ENCODE data around the gene SLC30A5.
"Not testable (repeated sequence)": the region's sequence is repeated elsewhere in the genome, so short reads cannot be mapped to it uniquely, and the experiment has no call there.

Gene SLC30A5

DNA sequence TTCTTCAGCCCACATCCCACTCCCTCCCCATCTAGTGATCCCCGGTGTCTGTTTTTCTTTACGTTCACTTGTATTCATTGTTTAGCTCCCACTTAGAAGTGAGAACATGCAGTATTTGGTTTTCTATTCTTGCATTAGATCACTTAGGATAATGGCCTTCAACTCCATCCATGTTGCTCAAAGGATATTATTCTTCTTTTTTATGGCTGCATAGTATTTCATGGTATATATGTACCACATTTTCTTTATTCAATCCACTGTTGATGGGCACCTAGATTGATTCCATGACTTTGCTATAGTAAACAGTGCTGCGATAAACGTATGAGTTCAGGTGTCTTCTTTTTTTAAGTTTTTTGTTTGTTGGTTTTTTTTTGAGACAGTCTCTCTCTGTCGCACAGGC, 44.0 kb downstream of the SLC30A5 start:
- Histone ChIP-seq H3K9me3 (ENCODE audit: control insufficient read depth, insufficient read depth, low read depth, low read length) (peaks cover 5% of the 10 kb centered on the region; the same call in 1 of the 2 replicates), H3K4me3 (ENCODE audit: low read depth, low read length) (no peak overlapping the region), H3K9ac (ENCODE audit: low read length) (no peak overlapping the region), H3K27me3 (ENCODE audit: control insufficient read depth, insufficient read depth, low read length) (no peaks in the 10 kb centered on the region), H3K27ac (ENCODE audit: low read depth, low read length) (no peak overlapping the region), H3K4me1 (ENCODE audit: control insufficient read depth, insufficient read depth, low read length) (peaks cover 10% of the 10 kb centered on the region; the same call in 1 of the 2 replicates), H3K36me3 (ENCODE audit: control insufficient read depth, insufficient read depth, low read length) (no peaks in the 10 kb centered on the region; the same call in 1 of the 2 replicates)

DNA sequence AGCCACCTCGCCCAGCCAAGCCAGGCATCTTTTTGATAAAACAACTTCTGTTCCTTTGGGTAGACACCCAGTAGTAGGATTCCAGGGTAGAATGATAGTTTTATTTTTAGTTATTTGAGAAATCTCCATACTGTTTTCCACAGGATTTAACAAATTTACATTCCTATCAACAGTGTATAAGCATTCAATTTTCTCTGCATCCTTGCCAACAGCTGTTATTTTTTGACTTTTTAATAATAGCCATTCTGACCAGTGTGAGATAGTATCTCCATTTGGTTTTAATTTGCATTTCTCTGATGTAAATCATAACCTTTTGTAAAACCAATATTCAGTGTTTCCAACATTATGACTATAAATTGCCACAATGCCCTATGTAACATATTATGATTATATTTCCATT, 45.0 kb downstream of the SLC30A5 start:
- Histone ChIP-seq H3K36me3 (ENCODE audit: control insufficient read depth, insufficient read depth, low read length) (no peaks in the 10 kb centered on the region; the same call in 1 of the 2 replicates), H3K9ac (ENCODE audit: low read length) (no peak overlapping the region), H3K4me1 (ENCODE audit: control insufficient read depth, insufficient read depth, low read length) (peaks cover 10% of the 10 kb centered on the region; the same call in 1 of the 2 replicates), H3K27me3 (ENCODE audit: control insufficient read depth, insufficient read depth, low read length) (no peaks in the 10 kb centered on the region), H3K27ac (ENCODE audit: low read depth, low read length) (no peak overlapping the region), H3K4me3 (ENCODE audit: low read depth, low read length) (no peak overlapping the region), H3K9me3 (ENCODE audit: control insufficient read depth, insufficient read depth, low read depth, low read length) (peaks cover 5% of the 10 kb centered on the region; the same call in 1 of the 2 replicates)

DNA sequence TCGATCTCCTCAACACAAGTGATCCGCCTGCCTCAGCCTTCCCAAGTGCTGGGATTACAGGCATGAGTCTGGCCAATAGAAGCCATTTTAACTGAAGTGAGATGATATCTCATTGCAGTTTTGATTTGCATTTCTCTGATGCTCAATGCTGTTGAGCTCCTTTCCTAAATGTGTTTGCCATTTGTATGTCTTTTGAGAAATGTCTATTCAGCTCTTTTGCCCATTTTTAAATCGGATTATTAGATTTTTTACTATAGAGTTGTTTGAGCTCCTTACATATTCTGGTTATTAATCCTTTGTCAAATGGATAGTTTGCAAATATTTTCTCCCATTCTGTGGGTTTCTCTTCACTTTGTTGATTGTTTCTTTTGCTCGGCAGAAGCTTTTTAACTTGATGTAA, 46.4 kb downstream of the SLC30A5 start:
- H3K4me3 ChIP-seq (ENCODE audit: low read depth, low read length); H3K27ac ChIP-seq (ENCODE audit: low read depth, low read length); H3K27me3 ChIP-seq (ENCODE audit: control insufficient read depth, insufficient read depth, low read length); H3K36me3 ChIP-seq (ENCODE audit: control insufficient read depth, insufficient read depth, low read length); H3K9ac ChIP-seq (ENCODE audit: low read length); H3K9me3 ChIP-seq (ENCODE audit: control insufficient read depth, insufficient read depth, low read depth, low read length): not testable (repeated sequence)
- peaks cover 10% of the 10 kb centered on the region; the same call in 1 of the 2 replicates for H3K4me1 ChIP-seq (ENCODE audit: control insufficient read depth, insufficient read depth, low read length)

DNA sequence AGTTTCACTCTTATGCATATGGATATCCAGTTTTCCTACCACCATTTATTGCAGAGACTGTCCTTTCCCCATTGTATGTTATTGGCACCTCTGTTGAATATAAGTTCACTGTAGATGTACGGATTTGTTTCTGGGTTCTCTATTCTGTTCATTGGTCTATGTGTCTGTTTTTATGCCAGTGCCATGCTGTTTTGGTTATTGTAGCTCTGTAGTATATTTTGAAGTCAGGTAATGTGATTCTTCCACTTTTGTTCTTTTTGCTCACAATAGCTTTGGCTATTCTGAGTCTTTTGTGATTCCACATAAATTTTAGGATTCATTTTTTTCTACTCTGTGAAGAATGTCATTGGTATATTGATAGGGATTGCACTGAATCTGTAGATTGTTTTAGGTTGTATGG, 47.0 kb downstream of the SLC30A5 start:
- Histone ChIP-seq H3K27me3 (ENCODE audit: control insufficient read depth, insufficient read depth, low read length) (no peaks in the 10 kb centered on the region), H3K9ac (ENCODE audit: low read length) (no peak overlapping the region)

DNA sequence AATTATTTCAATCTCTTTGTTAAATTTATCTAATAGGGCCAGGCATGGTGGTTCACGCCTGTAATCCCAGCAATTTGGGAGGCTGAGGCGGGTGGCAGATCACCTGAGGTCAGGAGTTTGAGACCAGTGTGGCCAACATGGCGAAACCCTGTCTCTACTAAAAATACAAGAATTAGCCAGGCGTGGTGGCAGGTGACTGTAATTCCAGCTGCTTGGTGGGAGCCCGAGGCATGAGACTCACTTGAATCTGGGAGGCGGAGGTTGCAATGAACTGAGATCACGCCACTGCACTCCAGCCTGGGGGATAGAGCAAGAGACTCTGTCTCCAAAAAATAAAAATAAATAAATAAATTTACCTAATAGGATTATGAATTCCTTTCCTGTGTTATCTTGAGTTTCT, 54.8 kb downstream of the SLC30A5 start:
- not testable (repeated sequence) for H3K9me3 ChIP-seq (ENCODE audit: control insufficient read depth, insufficient read depth, low read depth, low read length)

More for the DNA sequence above, 47.0 kb downstream of the SLC30A5 start:
- Histone ChIP-seq H3K9me3 (ENCODE audit: control insufficient read depth, insufficient read depth, low read depth, low read length) (peaks cover 5% of the 10 kb centered on the region; the same call in 1 of the 2 replicates), H3K4me3 (ENCODE audit: low read depth, low read length) (no peak overlapping the region), H3K36me3 (ENCODE audit: control insufficient read depth, insufficient read depth, low read length) (no peaks in the 10 kb centered on the region), H3K4me1 (ENCODE audit: control insufficient read depth, insufficient read depth, low read length) (peaks cover 7% of the 10 kb centered on the region; the same call in 1 of the 2 replicates), H3K27ac (ENCODE audit: low read depth, low read length) (no peak overlapping the region)

DNA sequence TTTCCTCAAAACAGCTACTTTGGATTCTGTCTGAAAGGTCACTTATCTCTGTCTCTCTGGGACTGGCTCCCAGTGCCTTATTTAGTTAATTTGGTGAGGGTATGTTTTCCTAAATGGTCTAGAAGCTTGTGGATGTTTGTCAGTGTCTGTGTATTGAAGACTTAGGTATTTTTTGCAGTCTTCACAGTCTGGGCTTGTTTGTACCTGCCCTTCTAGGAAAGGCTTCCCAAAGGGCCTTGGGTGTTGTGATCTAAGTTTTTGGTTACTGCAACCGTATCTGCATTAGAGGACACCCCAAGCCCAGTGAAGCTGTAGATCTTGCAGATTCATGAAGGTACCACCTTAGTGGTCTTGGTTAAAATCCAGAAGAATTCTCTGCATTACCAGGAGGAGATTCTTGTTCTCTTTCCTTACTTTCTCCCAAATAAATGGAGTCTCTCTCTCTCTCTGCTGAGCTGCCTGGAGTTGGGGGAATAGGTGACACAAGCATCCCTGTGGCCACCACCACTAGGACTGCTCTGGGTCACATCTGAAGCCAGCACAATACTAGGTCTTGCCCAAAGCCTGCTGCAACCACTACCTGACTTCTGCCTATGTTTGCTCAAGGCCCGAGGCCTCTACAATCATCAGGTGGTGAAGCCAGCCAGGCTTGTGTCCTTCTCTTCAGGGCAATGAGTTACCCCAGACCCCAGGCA, 55.3 kb downstream of the SLC30A5 start:
- Histone ChIP-seq H3K36me3 (ENCODE audit: control insufficient read depth, insufficient read depth, low read length) (no peaks in the 10 kb centered on the region), H3K9me3 (ENCODE audit: control insufficient read depth, insufficient read depth, low read depth, low read length) (no peaks in the 10 kb centered on the region), H3K4me1 (ENCODE audit: control insufficient read depth, insufficient read depth, low read length) (no peaks in the 10 kb centered on the region), H3K27ac (ENCODE audit: low read depth, low read length) (no peak overlapping the region), H3K4me3 (ENCODE audit: low read depth, low read length) (no peak overlapping the region), H3K27me3 (ENCODE audit: control insufficient read depth, insufficient read depth, low read length) (no peaks in the 10 kb centered on the region), H3K9ac (ENCODE audit: low read length) (no peak overlapping the region)

More for the DNA sequence above, 54.8 kb downstream of the SLC30A5 start:
- not testable (repeated sequence) for H3K4me1 ChIP-seq (ENCODE audit: control insufficient read depth, insufficient read depth, low read length); H3K4me3 ChIP-seq (ENCODE audit: low read depth, low read length); H3K36me3 ChIP-seq (ENCODE audit: control insufficient read depth, insufficient read depth, low read length); H3K9ac ChIP-seq (ENCODE audit: low read length); H3K27me3 ChIP-seq (ENCODE audit: control insufficient read depth, insufficient read depth, low read length); H3K27ac ChIP-seq (ENCODE audit: low read depth, low read length)

DNA sequence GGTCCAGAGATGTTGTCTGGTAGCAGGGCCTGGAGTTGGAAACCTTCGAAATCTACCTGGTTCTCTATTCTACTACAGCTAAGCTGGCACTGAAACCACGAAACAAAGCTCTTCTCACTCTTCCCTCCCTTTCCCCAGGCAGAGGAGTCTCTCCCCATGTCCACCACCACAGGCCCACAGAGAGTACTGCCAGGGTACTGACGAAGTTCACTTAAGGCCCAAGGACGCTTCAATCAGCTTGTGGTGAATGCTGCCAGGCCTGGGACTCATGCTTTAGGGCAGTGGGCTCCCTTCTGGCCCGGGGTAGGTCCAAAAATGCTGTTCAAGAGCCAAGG, 55.8 kb downstream of the SLC30A5 start:
- H3K27ac ChIP-seq (ENCODE audit: low read depth, low read length), result no peak overlapping the region
- no peak overlapping the region for H3K9ac ChIP-seq (ENCODE audit: low read length)

DNA sequence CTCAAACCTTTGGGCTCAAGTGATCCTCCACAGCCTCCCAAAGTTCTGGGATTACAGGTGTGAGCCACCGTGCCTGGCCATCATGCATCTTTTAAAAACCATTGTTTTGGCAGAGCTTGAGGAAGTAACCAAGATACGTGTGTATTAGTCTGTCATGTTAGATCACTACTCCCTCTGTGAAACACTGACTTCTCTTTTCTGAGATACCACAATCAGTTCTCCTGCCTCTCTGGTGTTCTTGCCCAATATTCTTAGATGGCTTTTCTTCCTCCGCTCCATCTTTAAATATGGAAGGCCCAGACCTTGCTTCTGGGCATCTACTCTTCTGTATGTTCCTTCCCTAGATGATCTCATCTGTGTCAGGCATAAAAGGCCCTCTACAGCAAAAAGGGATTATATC, 58.9 kb downstream of the SLC30A5 start:
- Histone ChIP-seq H3K27me3 (ENCODE audit: control insufficient read depth, insufficient read depth, low read length) (no peaks in the 10 kb centered on the region), H3K4me1 (ENCODE audit: control insufficient read depth, insufficient read depth, low read length) (no peaks in the 10 kb centered on the region), H3K27ac (ENCODE audit: low read depth, low read length) (no peak overlapping the region), H3K9me3 (ENCODE audit: control insufficient read depth, insufficient read depth, low read depth, low read length) (no peaks in the 10 kb centered on the region), H3K4me3 (ENCODE audit: low read depth, low read length) (no peak overlapping the region), H3K36me3 (ENCODE audit: control insufficient read depth, insufficient read depth, low read length) (no peaks in the 10 kb centered on the region), H3K9ac (ENCODE audit: low read length) (no peak overlapping the region)

More for the DNA sequence above, 55.8 kb downstream of the SLC30A5 start:
- Histone ChIP-seq H3K4me3 (ENCODE audit: low read depth, low read length) (no peak overlapping the region), H3K4me1 (ENCODE audit: control insufficient read depth, insufficient read depth, low read length) (no peaks in the 10 kb centered on the region), H3K36me3 (ENCODE audit: control insufficient read depth, insufficient read depth, low read length) (no peaks in the 10 kb centered on the region), H3K9me3 (ENCODE audit: control insufficient read depth, insufficient read depth, low read depth, low read length) (no peaks in the 10 kb centered on the region), H3K27me3 (ENCODE audit: control insufficient read depth, insufficient read depth, low read length) (no peaks in the 10 kb centered on the region)

DNA sequence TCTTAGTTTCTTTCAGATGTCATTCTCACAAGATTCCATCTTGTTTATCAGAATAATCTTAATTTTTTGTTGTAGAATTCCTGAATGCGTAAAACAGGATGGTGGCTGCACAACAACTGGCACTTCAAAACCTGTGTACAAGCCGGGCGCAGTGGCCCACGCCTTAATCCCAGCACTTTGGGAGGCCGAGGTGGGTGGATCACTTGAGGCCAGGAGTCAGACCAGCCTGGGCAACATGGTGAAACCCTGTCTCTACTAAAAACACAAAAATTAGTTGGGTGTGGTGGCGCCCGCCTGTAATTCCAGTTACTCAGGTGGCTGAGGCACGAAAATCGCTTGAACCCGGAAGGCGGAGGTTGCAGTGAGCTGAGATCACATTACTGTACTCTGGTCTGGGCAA, 62.6 kb downstream of the SLC30A5 start:
- H3K9me3 ChIP-seq (ENCODE audit: control insufficient read depth, insufficient read depth, low read depth, low read length), result no peaks in the 10 kb centered on the region
- no peaks in the 10 kb centered on the region for H3K36me3 ChIP-seq (ENCODE audit: control insufficient read depth, insufficient read depth, low read length)
- no peak overlapping the region for H3K4me3 ChIP-seq (ENCODE audit: low read depth, low read length)

DNA sequence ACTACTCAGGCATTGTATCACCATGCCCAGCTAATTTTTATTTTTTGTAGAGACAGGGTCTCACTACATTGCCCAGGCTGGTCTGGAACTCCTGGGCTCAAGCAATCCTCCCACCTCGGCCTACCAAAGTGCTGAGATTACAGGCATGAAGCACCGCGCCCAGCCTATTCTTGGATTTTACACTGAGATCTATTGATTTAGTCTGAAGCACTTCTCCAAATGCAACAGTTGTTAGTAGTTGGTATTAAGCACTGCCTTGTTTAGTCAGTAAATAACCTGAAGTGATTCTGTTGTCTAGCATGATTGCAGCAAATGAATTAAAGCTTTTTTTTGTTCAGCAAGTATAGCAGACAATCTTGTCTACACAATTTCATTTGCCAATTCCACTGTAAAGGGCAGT, 64.2 kb downstream of the SLC30A5 start:
- H3K27me3 ChIP-seq (ENCODE audit: control insufficient read depth, insufficient read depth, low read length), result no peaks in the 10 kb centered on the region
- H3K27ac ChIP-seq (ENCODE audit: low read depth, low read length), result no peak overlapping the region
- no peaks in the 10 kb centered on the region for H3K9me3 ChIP-seq (ENCODE audit: control insufficient read depth, insufficient read depth, low read depth, low read length)
- no peaks in the 10 kb centered on the region for H3K36me3 ChIP-seq (ENCODE audit: control insufficient read depth, insufficient read depth, low read length)
- H3K9ac ChIP-seq (ENCODE audit: low read length), result no peak overlapping the region
- H3K4me3 ChIP-seq (ENCODE audit: low read depth, low read length), result no peak overlapping the region
- no peaks in the 10 kb centered on the region for H3K4me1 ChIP-seq (ENCODE audit: control insufficient read depth, insufficient read depth, low read length)

More for the DNA sequence above, 62.6 kb downstream of the SLC30A5 start:
- no peaks in the 10 kb centered on the region for H3K27me3 ChIP-seq (ENCODE audit: control insufficient read depth, insufficient read depth, low read length)
- no peak overlapping the region for H3K9ac ChIP-seq (ENCODE audit: low read length)
- H3K4me1 ChIP-seq (ENCODE audit: control insufficient read depth, insufficient read depth, low read length), result no peaks in the 10 kb centered on the region
- H3K27ac ChIP-seq (ENCODE audit: low read depth, low read length), result no peak overlapping the region

DNA sequence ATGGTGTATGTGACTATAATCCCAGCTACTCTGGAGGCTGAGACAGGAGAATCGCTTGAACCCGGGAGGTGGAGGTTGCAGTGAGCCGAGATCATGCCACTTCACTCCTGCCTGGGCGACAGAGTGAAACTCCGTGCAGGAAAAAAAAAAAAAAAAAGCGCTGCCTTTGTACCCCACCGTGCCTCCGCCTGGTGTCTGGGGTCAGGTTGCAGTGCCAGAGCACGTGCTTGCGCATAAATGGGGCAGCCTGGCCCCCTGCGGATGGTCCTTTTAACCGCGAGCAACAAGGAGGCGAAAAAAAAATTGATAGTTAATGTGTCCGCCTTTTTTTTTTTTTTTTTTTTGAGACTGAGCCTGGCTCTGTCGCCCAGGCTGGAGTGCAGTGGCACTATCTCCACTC, 66.8 kb downstream of the SLC30A5 start:
- H3K9me3 ChIP-seq (ENCODE audit: control insufficient read depth, insufficient read depth, low read depth, low read length), result no peaks in the 10 kb centered on the region
- H3K4me1 ChIP-seq (ENCODE audit: control insufficient read depth, insufficient read depth, low read length), result no peaks in the 10 kb centered on the region
- no peaks in the 10 kb centered on the region for H3K27me3 ChIP-seq (ENCODE audit: control insufficient read depth, insufficient read depth, low read length)

More for the DNA sequence above, 66.8 kb downstream of the SLC30A5 start:
- Histone ChIP-seq H3K4me3 (ENCODE audit: low read depth, low read length) (no peak overlapping the region), H3K9ac (ENCODE audit: low read length) (no peak overlapping the region), H3K27ac (ENCODE audit: low read depth, low read length) (no peak overlapping the region), H3K36me3 (ENCODE audit: control insufficient read depth, insufficient read depth, low read length) (no peaks in the 10 kb centered on the region)
